ENCODE data around the gene CDCP1.

DNA sequence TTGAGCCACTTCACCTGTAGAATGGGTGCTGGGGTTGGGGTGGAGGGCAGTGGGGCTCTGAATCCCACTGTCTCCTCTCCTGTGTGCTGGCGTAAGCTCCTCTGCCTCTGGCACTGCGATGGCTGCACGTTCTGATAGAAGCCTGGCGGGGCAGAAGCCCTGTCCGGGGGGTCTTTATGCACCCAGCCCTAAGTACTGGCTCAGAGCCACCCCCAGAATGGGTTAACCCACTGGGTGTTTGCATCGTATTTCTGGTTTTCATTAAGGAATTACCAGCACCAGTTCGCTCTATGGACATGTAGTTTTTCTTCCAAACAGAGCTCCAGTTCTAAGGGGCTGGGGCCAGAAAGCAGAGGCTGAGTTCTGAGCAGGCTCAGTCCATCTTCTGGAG lies 37.7 kb upstream of the CDCP1 start:
- TF ChIP-seq, protein P1, sequence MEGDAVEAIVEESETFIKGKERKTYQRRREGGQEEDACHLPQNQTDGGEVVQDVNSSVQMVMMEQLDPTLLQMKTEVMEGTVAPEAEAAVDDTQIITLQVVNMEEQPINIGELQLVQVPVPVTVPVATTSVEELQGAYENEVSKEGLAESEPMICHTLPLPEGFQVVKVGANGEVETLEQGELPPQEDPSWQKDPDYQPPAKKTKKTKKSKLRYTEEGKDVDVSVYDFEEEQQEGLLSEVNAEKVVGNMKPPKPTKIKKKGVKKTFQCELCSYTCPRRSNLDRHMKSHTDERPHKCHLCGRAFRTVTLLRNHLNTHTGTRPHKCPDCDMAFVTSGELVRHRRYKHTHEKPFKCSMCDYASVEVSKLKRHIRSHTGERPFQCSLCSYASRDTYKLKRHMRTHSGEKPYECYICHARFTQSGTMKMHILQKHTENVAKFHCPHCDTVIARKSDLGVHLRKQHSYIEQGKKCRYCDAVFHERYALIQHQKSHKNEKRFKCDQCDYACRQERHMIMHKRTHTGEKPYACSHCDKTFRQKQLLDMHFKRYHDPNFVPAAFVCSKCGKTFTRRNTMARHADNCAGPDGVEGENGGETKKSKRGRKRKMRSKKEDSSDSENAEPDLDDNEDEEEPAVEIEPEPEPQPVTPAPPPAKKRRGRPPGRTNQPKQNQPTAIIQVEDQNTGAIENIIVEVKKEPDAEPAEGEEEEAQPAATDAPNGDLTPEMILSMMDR (conservative IDR thresholded peaks at IDR 0.05; ENCODE audit: low read depth, low read length): no peak
- TF ChIP-seq EZH2 (IDR thresholded peaks at IDR 0.05; ENCODE audit: borderline replicate concordance, low read depth, low read length, poor library complexity, severe bottlenecking): no peak
